ENCODE results near the gene IL23A. TPM values are rescaled to one million over a fixed set of nuclear protein-coding genes. Genes with fewer than 3 reads are reported as not detected.

The IL23A gene
- total RNA-seq = not detected

GRCh38 chr12:56338308-56339157, at the start of gene IL23A:
IL23A (plus strand) TSS chr12:56338884; CDS start chr12:56339045, 161 bp downstream.
- intact Hi-C loops (cut with DNase I) = no loop called here
- Histone ChIP-seq H3K36me3 (peaks cover 3 to 5% of the 10 kb centered on the region in 2 donors), H3K9me3 (no peaks in the 10 kb centered on the region), H3K27ac (no peak within 1 kb of the TSS), H3K27me3 (replicated peaks; ENCODE audit: insufficient read depth) (no peaks in the 10 kb centered on the region), H3K4me3 (no peak within 1 kb of the TSS), H3K4me1 (replicated peaks) (no peaks in the 10 kb centered on the region)
- 31% methylated on average over 9 of the region's 9 CpGs for WGBS
- DNase-seq (ENCODE audit: low spot score) = no peak
- peak; percentile 12 for TF ChIP-seq POLR2A (IDR thresholded peaks at IDR 0.05)
- TF ChIP-seq CTCF (IDR thresholded peaks at IDR 0.05) = no peak

- peaks cover 11% of the 10 kb centered on the region for H3K4me1 ChIP-seq (replicated peaks)
- H3K27ac ChIP-seq = peak overlapping the region in 1 of 2 donors; percentile 45
Observed at GRCh38 chr12:56293795-56294194, 44.9 kb upstream of the IL23A start.

GRCh38 chr12:56296295-56296694, 42.4 kb upstream of the IL23A start:
- WGBS = 57% methylated on average over 5 of the region's 5 CpGs
- H3K4me3 ChIP-seq = no peak overlapping the region
- no peaks in the 10 kb centered on the region for H3K9me3 ChIP-seq
- H3K27ac ChIP-seq = no peak overlapping the region
- TF ChIP-seq POLR2AphosphoS5 (IDR thresholded peaks at IDR 0.05) (no peak), CTCF (IDR thresholded peaks at IDR 0.05) (no peak), POLR2A (IDR thresholded peaks at IDR 0.05) (no peak)
- peaks cover 18% of the 10 kb centered on the region for H3K4me1 ChIP-seq (replicated peaks)
- DNase-seq (ENCODE audit: low spot score) = no peak
- intact Hi-C loops (cut with DNase I) = no loop called here
- H3K36me3 ChIP-seq = no peaks in the 10 kb centered on the region
- no peaks in the 10 kb centered on the region for H3K27me3 ChIP-seq (replicated peaks; ENCODE audit: insufficient read depth)

More at GRCh38 chr12:56293795-56294194, 44.9 kb upstream of the IL23A start:
- H3K27me3 ChIP-seq (replicated peaks; ENCODE audit: insufficient read depth) = no peaks in the 10 kb centered on the region
- no peak overlapping the region for H3K4me3 ChIP-seq
- H3K36me3 ChIP-seq = no peaks in the 10 kb centered on the region
- peak; percentile 28 for DNase-seq (ENCODE audit: low spot score)
- intact Hi-C loops (cut with DNase I) = no loop called here
- TF ChIP-seq POLR2AphosphoS5 (IDR thresholded peaks at IDR 0.05) = peak; percentile 62
- no peak for TF ChIP-seq CTCF (IDR thresholded peaks at IDR 0.05)
- no peaks in the 10 kb centered on the region for H3K9me3 ChIP-seq
- 68% methylated on average over 5 of the region's 5 CpGs for WGBS

GRCh38 chr12:56297400-56297799, 41.3 kb upstream of the IL23A start:
- no peak overlapping the region for H3K4me3 ChIP-seq
- no peak for TF ChIP-seq POLR2AphosphoS5 (IDR thresholded peaks at IDR 0.05)
- no peak for TF ChIP-seq CTCF (IDR thresholded peaks at IDR 0.05)
- intact Hi-C loops (cut with DNase I) = no loop called here
- H3K9me3 ChIP-seq = no peaks in the 10 kb centered on the region
- no peaks in the 10 kb centered on the region for H3K36me3 ChIP-seq
- WGBS = 95% methylated on average over 8 of the region's 8 CpGs
- DNase-seq (ENCODE audit: low spot score) = no peak
- H3K4me1 ChIP-seq (replicated peaks) = peaks cover 15% of the 10 kb centered on the region
- no peaks in the 10 kb centered on the region for H3K27me3 ChIP-seq (replicated peaks; ENCODE audit: insufficient read depth)
- no peak overlapping the region for H3K27ac ChIP-seq

GRCh38 chr12:56298828-56299227, 39.9 kb upstream of the IL23A start:
- intact Hi-C loops (cut with DNase I) = no loop called here
- H3K4me3 ChIP-seq = peak overlapping the region; percentile 86 to 91
- H3K9me3 ChIP-seq = no peaks in the 10 kb centered on the region
- H3K27me3 ChIP-seq (replicated peaks; ENCODE audit: insufficient read depth) = no peaks in the 10 kb centered on the region
- peaks cover 15% of the 10 kb centered on the region for H3K4me1 ChIP-seq (replicated peaks)
- no peaks in the 10 kb centered on the region for H3K36me3 ChIP-seq
- H3K27ac ChIP-seq = peak overlapping the region; percentile 92 to 95
- no peak for DNase-seq (ENCODE audit: low spot score)
- TF ChIP-seq POLR2A (IDR thresholded peaks at IDR 0.05) = no peak
- TF ChIP-seq CTCF (IDR thresholded peaks at IDR 0.05) = no peak
- TF ChIP-seq POLR2AphosphoS5 (IDR thresholded peaks at IDR 0.05) = no peak
- WGBS = 79% methylated on average over 5 of the region's 5 CpGs

Measured in prostate gland (tissue), 2 donors.